Gastrocnemius medialis (tissue), 4 donors: ENCODE data around the gene ANXA11.

Experiments
- CTCF ChIP-seq, 5 experiments: fragments of 450-650 bp in 3 of 5; fragments of 200-600 bp in 2 of 5; sonication (generic) in 2 of 5; IDR thresholded peaks in 4 of 5; conservative IDR thresholded peaks in 1 of 5; 1 replicate in 4 of 5; 2 replicates in 1 of 5; pipeline ENCODE4 v1.5.1; 2016 to 2019; ENCODE audit warnings: antibody characterized with exemption in 5 of 5, mild to moderate bottlenecking in 3 of 5, moderate library complexity in 3 of 5
- POLR2A ChIP-seq, 2 donors: fragments of 450-650 bp; IDR thresholded peaks; one replicate each; pipeline ENCODE4 v1.6.1; 2017; ENCODE audit warnings: antibody characterized with exemption in 2 of 2, mild to moderate bottlenecking in 2 of 2, moderate library complexity in 2 of 2

- no peak for TF ChIP-seq POLR2A (IDR thresholded peaks at IDR 0.05)
- TF ChIP-seq CTCF (IDR thresholded peaks at IDR 0.05 in 4 of 5, conservative IDR thresholded peaks at IDR 0.05 in 1 of 5) = no peak
Measured at GRCh38 chr10:80168162-80168511, 37.2 kb downstream of the ANXA11 start.
